Kidney (tissue), 14 donors: Measurements from ENCODE around the gene PKHD1. TPM values are rescaled to one million over a fixed set of nuclear protein-coding genes. Genes with fewer than 3 reads are reported as not detected.

Experiments
- DNase-seq, 5 donors: peaks; one replicate each; pipeline ENCODE4 v3.0.0-alpha.2; 2013 to 2020
- FAIRE-seq: peaks from 2 replicates; lab custom pipeline; 2012; peaks lifted over from hg19 to GRCh38; lab: Jason Lieb, UNC
- H3K27ac ChIP-seq, 2 donors: one replicate each; pipeline ENCODE4 v1.7.0; 2013; ENCODE audit warnings: low read depth in 2 of 2, low read length in 2 of 2, inconsistent platforms in 1 of 2
- H3K27me3 ChIP-seq: one replicate; pipeline ENCODE4 v1.7.1; 2013; ENCODE audit warnings: low read length, inconsistent platforms; ENCODE audit not compliant: control insufficient read depth, insufficient read depth
- H3K36me3 ChIP-seq, 3 donors: one replicate each; pipeline versions ENCODE4 v1.7.0 to v1.7.1; 2013; ENCODE audit warnings: low read length in 3 of 3, control low read depth in 1 of 3, inconsistent platforms in 1 of 3; ENCODE audit not compliant: insufficient read depth in 3 of 3, control insufficient read depth in 2 of 3
- H3K4me1 ChIP-seq, 3 donors: one replicate each; pipeline versions ENCODE4 v1.7.0 to v1.7.1; 2013; ENCODE audit warnings: low read length in 3 of 3, inconsistent platforms in 1 of 3, low read depth in 1 of 3; ENCODE audit not compliant: control insufficient read depth in 2 of 3, insufficient read depth in 2 of 3
- H3K4me3 ChIP-seq, 3 donors: one replicate each; pipeline versions ENCODE4 v1.7.0 to v1.8.1; 2013; ENCODE audit warnings: low read length in 3 of 3, control low read depth in 1 of 3, inconsistent platforms in 1 of 3
- H3K9ac ChIP-seq, 3 donors: one replicate each; pipeline versions ENCODE4 v1.7.0 to v1.7.1; 2013; ENCODE audit warnings: low read length in 3 of 3, control low read depth in 1 of 3, inconsistent platforms in 1 of 3
- H3K9me3 ChIP-seq, 3 donors: one replicate each; pipeline versions ENCODE4 v1.7.0 to v1.7.1; 2013; ENCODE audit warnings: low read length in 3 of 3, control low read depth in 1 of 3, inconsistent platforms in 1 of 3; ENCODE audit not compliant: control insufficient read depth in 2 of 3, insufficient read depth in 1 of 3
- CTCF ChIP-seq: IDR thresholded peaks from 3 replicates; pipeline ENCODE4 v1.5.1; 2012; ENCODE audit warnings: mild to moderate bottlenecking, moderate library complexity, borderline replicate concordance; ENCODE audit not compliant: insufficient read depth; ENCODE audit errors: extremely low read depth
- intact Hi-C: fragments of 100-400 bp; cut with DNase I; formaldehyde crosslinking; loops from one replicate; pipeline ENCODE4 v1.11.1; 2022
- polyA plus RNA-seq: library from polyadenylated mRNA; stranded (reverse); fragments of 350-450 nt; fragmentation: Illumina TruSeq; extraction: RNeasy Lipid Tissue Mini Kit (QIAGEN cat#74804); gene quantifications from one replicate; pipeline ENCODE4 v1.2.3, GENCODE V29; 2014; ENCODE audit warnings: low read depth, low replicate concordance; ENCODE audit not compliant: insufficient read depth
- total RNA-seq: library from RNA; stranded (reverse); fragmentation: NEBNext Ultra II Directional; extraction: Animal tissue kit (Norgen Biotek cat#: 25700); gene quantifications from one replicate; pipeline ENCODE4 v1.2.1, GENCODE V29; 2021
- donor health status: control.
- donor health status: control.
- donor health status: control.
- donor health status: control.
- donor health status: control.
- donor health status: DM: yes; HTN: yes; CAD: no.
- donor health status: Normal renal cell carcinoma (clear cell type).

PKHD1 gene
- total and polyA plus RNA-seq, 2 donors from 2014 or later, result 6.0 to 77.5 TPM

- no peak for DNase-seq
- no peak for FAIRE-seq
- H3K4me1 ChIP-seq, result no peaks in the 10 kb centered on the region
- no peaks in the 10 kb centered on the region for H3K27me3 ChIP-seq
- H3K9ac ChIP-seq, result no peak overlapping the region
- no peak overlapping the region for H3K27ac ChIP-seq
- peaks cover 0 to 10% (median 0%) of the 10 kb centered on the region in 3 donors for H3K36me3 ChIP-seq
- intact Hi-C loops, result no loop called here
- no peak overlapping the region for H3K4me3 ChIP-seq
- no peak for TF ChIP-seq CTCF
- H3K9me3 ChIP-seq, result no peaks in the 10 kb centered on the region
Observed at GRCh38 chr6:51684603-51685002, 402.8 kb downstream of the PKHD1 start.

GRCh38 chr6:51684038-51684437 is 403.4 kb downstream of the PKHD1 start:
- peaks cover 0 to under 1% (median 0%) of the 10 kb centered on the region in 3 donors for H3K4me1 ChIP-seq
- no peak overlapping the region for H3K9ac ChIP-seq
- intact Hi-C loops, result no loop called here
- no peak for FAIRE-seq
- H3K27ac ChIP-seq, result no peak overlapping the region
- H3K4me3 ChIP-seq, result no peak overlapping the region
- H3K9me3 ChIP-seq, result no peaks in the 10 kb centered on the region
- peaks cover 0 to 10% (median 0%) of the 10 kb centered on the region in 3 donors for H3K36me3 ChIP-seq
- H3K27me3 ChIP-seq, result no peaks in the 10 kb centered on the region
- TF ChIP-seq CTCF, result no peak
- DNase-seq, result no peak

GRCh38 chr6:51678905-51679620 is 408.4 kb downstream of the PKHD1 start:
- FAIRE-seq, result no peak
- intact Hi-C loops, result no loop called here
- no peak for TF ChIP-seq CTCF
- H3K27me3 ChIP-seq, result no peaks in the 10 kb centered on the region
- H3K27ac ChIP-seq, result no peak overlapping the region
- peaks cover 0 to 2% (median 0%) of the 10 kb centered on the region in 3 donors for H3K9me3 ChIP-seq
- peak in 1 of 5 donors; percentile 2 for DNase-seq
- H3K4me1 ChIP-seq, result peaks cover 0 to 4% (median 0%) of the 10 kb centered on the region in 3 donors
- H3K4me3 ChIP-seq, result no peak overlapping the region
- H3K36me3 ChIP-seq, result peaks cover 0 to 10% (median 0%) of the 10 kb centered on the region in 3 donors
- no peak overlapping the region for H3K9ac ChIP-seq
